ENCODE results near the gene JAKMIP3. TPM values are rescaled to one million over a fixed set of nuclear protein-coding genes. Genes with fewer than 3 reads are reported as not detected.

The JAKMIP3 gene
- total RNA-seq, 1 experiment from 2014 or later = 0.17 TPM

DNA sequence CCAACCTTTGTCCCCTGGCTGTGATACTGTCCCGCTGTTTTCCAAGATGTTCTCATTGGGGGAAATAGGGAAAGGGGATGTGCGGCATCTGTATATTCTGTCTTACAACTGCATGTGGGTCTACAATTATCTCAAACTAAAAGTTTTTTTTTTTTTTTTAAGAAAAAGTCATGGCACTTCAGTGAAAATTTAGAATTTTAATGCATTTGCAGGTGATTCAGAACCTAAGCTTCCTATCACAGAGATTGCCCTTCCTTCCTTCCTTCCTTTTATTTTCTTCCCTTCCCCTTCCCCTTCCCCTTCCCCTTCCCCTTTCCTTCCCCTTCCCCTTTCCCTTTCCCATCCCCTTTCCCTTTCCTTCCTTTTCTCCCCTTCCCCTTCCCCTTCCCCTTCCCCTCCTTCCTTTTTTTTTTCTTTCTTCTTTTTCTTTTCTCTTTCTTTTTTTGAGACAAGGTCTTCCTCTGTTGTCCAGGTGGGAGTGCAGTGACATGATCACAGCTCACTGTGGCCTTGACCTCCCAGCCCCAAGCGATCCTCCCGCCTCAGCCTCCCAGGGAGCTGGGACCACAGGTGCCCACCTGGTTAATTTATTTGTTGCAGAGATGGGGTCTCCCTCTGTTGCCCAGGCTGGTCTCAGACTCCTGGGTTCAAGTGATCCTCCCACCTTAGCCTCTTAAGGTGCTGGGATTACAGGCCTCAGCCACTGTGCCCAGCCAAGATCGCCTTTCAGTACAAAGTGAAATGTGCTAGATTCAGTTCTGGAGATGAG lies 32.0 kb downstream of the JAKMIP3 start:
- TF ChIP-seq JUND (IDR thresholded peaks at IDR 0.05) (no peak), TCF7L2 (IDR thresholded peaks at IDR 0.05; ENCODE audit: borderline replicate concordance, extremely low read depth, insufficient read depth, insufficient read length) (no peak), EZH2 (IDR thresholded peaks at IDR 0.05) (no peak)
- BruUV-seq (replicated peaks) = no TSS peak
- Histone ChIP-seq H3K79me2 (ENCODE audit: insufficient read depth, low read length) (no peaks in the 10 kb centered on the region), H3K27me3 (ENCODE audit: insufficient read depth, low read length) (no peaks in the 10 kb centered on the region), H4K20me1 (ENCODE audit: insufficient read depth) (no peaks in the 10 kb centered on the region), H3K4me2 (ENCODE audit: low read length) (no peak overlapping the region), H3K4me1 (ENCODE audit: control insufficient read depth in 1 of 2, insufficient read depth in 2 of 2, low read length in 2 of 2) (peaks cover 17 to 26% of the 10 kb centered on the region in 2 experiments), H3K9ac (ENCODE audit: low read length) (no peak overlapping the region), H3K36me3 (ENCODE audit: control insufficient read depth in 1 of 2, insufficient read depth in 2 of 2, low read length in 2 of 2) (no peaks in the 10 kb centered on the region), H3K4me3 (replicated peaks in 1 of 2; ENCODE audit: low read depth in 1 of 2, low read length in 2 of 2) (no peak overlapping the region), H2AFZ (ENCODE audit: low read depth, low read length, poor library complexity, severe bottlenecking) (no peak overlapping the region), H3K27ac (ENCODE audit: low read depth, low read length) (no peak overlapping the region), H3K9me3 (ENCODE audit: control insufficient read depth in 1 of 2, insufficient read depth in 1 of 2, low read depth in 1 of 2, low read length in 2 of 2) (no peaks in the 10 kb centered on the region), H3K9me2 (ENCODE audit: insufficient read depth) (no peaks in the 10 kb centered on the region)
- ATAC-seq = no peak
- no peak for DNase-seq (ENCODE audit: low read depth, low spot score)
- POLR2A ChIA-PET = no interaction called here
- RAD21 ChIA-PET (ENCODE audit: low non-redundant PET in 1 of 2, low total read pairs in 2 of 2, uncharacterized antibody in 2 of 2, unreplicated experiment in 2 of 2) = no interaction called here
- CTCF ChIA-PET = no interaction called here
- intact Hi-C loops (cut with micrococcal nuclease) = no loop called here

DNA sequence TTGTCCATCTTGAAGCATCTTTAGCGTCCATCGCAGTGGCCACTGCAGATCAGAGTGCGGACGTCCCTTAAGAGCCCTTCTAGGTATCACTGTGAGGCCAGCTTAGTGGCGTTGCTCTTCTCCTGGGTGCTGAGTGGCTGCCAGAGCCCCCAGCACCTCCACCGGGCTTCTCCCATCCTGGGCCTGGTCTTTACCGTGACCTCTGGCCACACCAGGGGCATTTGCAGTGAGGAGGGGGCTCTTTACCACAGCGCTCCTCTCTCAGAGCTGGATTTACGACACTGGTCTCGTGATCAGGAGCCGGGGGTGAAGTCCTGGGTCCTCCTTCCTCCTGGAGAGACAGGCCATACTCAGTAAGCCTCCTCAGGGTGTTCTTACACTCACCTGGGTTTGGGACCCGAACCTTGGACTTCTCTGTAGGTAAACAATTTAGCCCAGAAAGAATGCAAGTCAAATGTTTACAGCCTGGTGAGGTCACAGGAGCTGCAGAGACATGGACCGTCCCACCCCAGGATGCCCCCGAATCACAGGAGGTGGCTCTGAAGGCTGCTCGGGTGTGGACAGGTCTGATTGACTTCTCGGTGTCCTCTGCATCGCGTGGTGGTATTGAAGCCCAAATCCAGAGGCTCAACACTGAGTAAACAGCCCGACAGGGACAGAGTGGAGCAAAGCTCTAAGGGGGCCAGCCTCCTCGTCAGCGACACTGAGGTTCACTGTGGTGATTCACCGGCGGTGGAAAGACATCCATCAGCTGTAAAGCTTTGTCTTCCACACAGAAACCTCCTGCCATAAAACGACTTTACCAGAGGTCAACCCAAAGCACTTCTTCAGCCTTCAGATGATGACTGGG lies 33.0 kb downstream of the JAKMIP3 start:
- POLR2A ChIA-PET = no interaction called here
- intact Hi-C loops (cut with micrococcal nuclease) = no loop called here
- TF ChIP-seq EZH2 (IDR thresholded peaks at IDR 0.05) = no peak
- TF ChIP-seq, protein P1, sequence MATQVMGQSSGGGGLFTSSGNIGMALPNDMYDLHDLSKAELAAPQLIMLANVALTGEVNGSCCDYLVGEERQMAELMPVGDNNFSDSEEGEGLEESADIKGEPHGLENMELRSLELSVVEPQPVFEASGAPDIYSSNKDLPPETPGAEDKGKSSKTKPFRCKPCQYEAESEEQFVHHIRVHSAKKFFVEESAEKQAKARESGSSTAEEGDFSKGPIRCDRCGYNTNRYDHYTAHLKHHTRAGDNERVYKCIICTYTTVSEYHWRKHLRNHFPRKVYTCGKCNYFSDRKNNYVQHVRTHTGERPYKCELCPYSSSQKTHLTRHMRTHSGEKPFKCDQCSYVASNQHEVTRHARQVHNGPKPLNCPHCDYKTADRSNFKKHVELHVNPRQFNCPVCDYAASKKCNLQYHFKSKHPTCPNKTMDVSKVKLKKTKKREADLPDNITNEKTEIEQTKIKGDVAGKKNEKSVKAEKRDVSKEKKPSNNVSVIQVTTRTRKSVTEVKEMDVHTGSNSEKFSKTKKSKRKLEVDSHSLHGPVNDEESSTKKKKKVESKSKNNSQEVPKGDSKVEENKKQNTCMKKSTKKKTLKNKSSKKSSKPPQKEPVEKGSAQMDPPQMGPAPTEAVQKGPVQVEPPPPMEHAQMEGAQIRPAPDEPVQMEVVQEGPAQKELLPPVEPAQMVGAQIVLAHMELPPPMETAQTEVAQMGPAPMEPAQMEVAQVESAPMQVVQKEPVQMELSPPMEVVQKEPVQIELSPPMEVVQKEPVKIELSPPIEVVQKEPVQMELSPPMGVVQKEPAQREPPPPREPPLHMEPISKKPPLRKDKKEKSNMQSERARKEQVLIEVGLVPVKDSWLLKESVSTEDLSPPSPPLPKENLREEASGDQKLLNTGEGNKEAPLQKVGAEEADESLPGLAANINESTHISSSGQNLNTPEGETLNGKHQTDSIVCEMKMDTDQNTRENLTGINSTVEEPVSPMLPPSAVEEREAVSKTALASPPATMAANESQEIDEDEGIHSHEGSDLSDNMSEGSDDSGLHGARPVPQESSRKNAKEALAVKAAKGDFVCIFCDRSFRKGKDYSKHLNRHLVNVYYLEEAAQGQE (IDR thresholded peaks at IDR 0.05; ENCODE audit: low read depth) = no peak
- TF ChIP-seq EZH2phosphoT487 (IDR thresholded peaks at IDR 0.05; ENCODE audit: borderline replicate concordance) = no peak
- TF ChIP-seq POLR2A (IDR thresholded peaks at IDR 0.05; ENCODE audit: borderline replicate concordance, extremely low read depth, insufficient read depth, insufficient read length) = no peak
- TF ChIP-seq POLR2AphosphoS5 (IDR thresholded peaks at IDR 0.05; ENCODE audit: low read depth, low read length) = no peak
- TF ChIP-seq SRF (IDR thresholded peaks at IDR 0.05; ENCODE audit: low read depth) = no peak
- TF ChIP-seq ELF1 (IDR thresholded peaks at IDR 0.05; ENCODE audit: borderline replicate concordance, low read depth) = no peak
- TF ChIP-seq CBX3 (IDR thresholded peaks at IDR 0.05; ENCODE audit: low read depth) = no peak
- no peak for TF ChIP-seq ZNF274 (IDR thresholded peaks at IDR 0.05; ENCODE audit: low read depth, low read length)
- TF ChIP-seq TCF7L2 (IDR thresholded peaks at IDR 0.05; ENCODE audit: borderline replicate concordance, extremely low read depth, insufficient read depth, insufficient read length) = no peak
- TF ChIP-seq, protein P2, sequence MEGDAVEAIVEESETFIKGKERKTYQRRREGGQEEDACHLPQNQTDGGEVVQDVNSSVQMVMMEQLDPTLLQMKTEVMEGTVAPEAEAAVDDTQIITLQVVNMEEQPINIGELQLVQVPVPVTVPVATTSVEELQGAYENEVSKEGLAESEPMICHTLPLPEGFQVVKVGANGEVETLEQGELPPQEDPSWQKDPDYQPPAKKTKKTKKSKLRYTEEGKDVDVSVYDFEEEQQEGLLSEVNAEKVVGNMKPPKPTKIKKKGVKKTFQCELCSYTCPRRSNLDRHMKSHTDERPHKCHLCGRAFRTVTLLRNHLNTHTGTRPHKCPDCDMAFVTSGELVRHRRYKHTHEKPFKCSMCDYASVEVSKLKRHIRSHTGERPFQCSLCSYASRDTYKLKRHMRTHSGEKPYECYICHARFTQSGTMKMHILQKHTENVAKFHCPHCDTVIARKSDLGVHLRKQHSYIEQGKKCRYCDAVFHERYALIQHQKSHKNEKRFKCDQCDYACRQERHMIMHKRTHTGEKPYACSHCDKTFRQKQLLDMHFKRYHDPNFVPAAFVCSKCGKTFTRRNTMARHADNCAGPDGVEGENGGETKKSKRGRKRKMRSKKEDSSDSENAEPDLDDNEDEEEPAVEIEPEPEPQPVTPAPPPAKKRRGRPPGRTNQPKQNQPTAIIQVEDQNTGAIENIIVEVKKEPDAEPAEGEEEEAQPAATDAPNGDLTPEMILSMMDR (IDR thresholded peaks at IDR 0.05 in 2 of 3, conservative IDR thresholded peaks at IDR 0.05 in 1 of 3; ENCODE audit: borderline replicate concordance in 1 of 3, insufficient read depth in 1 of 3, low read depth in 2 of 3, low read length in 2 of 3) = no peak

More for the DNA sequence above, 33.0 kb downstream of the JAKMIP3 start:
- no peaks in the 10 kb centered on the region for H3K36me3 ChIP-seq (ENCODE audit: control insufficient read depth in 1 of 2, insufficient read depth in 2 of 2, low read length in 2 of 2)
- no TSS peak for BruUV-seq (replicated peaks)
- ATAC-seq = no peak
- no peaks in the 10 kb centered on the region for H3K79me2 ChIP-seq (ENCODE audit: insufficient read depth, low read length)
- no peak overlapping the region for H3K4me3 ChIP-seq (replicated peaks in 1 of 2; ENCODE audit: low read depth in 1 of 2, low read length in 2 of 2)
- H3K9me2 ChIP-seq (ENCODE audit: insufficient read depth) = no peaks in the 10 kb centered on the region
- no peaks in the 10 kb centered on the region for H3K27me3 ChIP-seq (ENCODE audit: insufficient read depth, low read length)
- H3K27ac ChIP-seq (ENCODE audit: low read depth, low read length) = no peak overlapping the region
- no peak overlapping the region for H3K9ac ChIP-seq (ENCODE audit: low read length)
- ChIA-PET RAD21 (ENCODE audit: low non-redundant PET in 1 of 2, low total read pairs in 2 of 2, uncharacterized antibody in 2 of 2, unreplicated experiment in 2 of 2) (no interaction called here), CTCF (no interaction called here)
- no peaks in the 10 kb centered on the region for H4K20me1 ChIP-seq (ENCODE audit: insufficient read depth)
- no peaks in the 10 kb centered on the region for H3K9me3 ChIP-seq (ENCODE audit: control insufficient read depth in 1 of 2, insufficient read depth in 1 of 2, low read depth in 1 of 2, low read length in 2 of 2)
- H2AFZ ChIP-seq (ENCODE audit: low read depth, low read length, poor library complexity, severe bottlenecking) = no peak overlapping the region
- no peak overlapping the region for H3K4me2 ChIP-seq (ENCODE audit: low read length)
- DNase-seq (ENCODE audit: low read depth, low spot score) = no peak
- peaks cover 17 to 26% of the 10 kb centered on the region in 2 experiments for H3K4me1 ChIP-seq (ENCODE audit: control insufficient read depth in 1 of 2, insufficient read depth in 2 of 2, low read length in 2 of 2)
